DND-41 (cell line): ENCODE results near the gene RWDD1.

ENCODE experiments used
- ATAC-seq: fragments of 200-7000 bp; cut with Tn5 transposase; 3 replicates; pipeline ENCODE4 v1.9.1; 2021; ENCODE audit warnings: low read depth; ENCODE audit not compliant: insufficient read depth
- DNase-seq: peaks from one replicate; pipeline ENCODE4 v3.0.0-alpha.2; 2020
- H2AFZ ChIP-seq: 2 replicates; pipeline ENCODE4 v1.6.0; 2012; ENCODE audit warnings: low read depth, low read length
- H3K27ac ChIP-seq: 2 replicates; pipeline ENCODE4 v1.5.1; 2012; ENCODE audit warnings: low read length, inconsistent platforms
- H3K27me3 ChIP-seq: fragments of 200-600 bp; sonication (generic); 2 replicates; pipeline ENCODE4 v1.6.0; 2012; ENCODE audit warnings: low read length, mild to moderate bottlenecking, inconsistent platforms; ENCODE audit not compliant: insufficient read depth, poor library complexity
- H3K36me3 ChIP-seq: 2 replicates; pipeline ENCODE4 v1.5.1; 2012; ENCODE audit warnings: low read length, inconsistent platforms; ENCODE audit not compliant: insufficient read depth
- H3K4me1 ChIP-seq: 2 replicates; pipeline ENCODE4 v1.5.1; 2012; ENCODE audit warnings: mild to moderate bottlenecking, low read length; ENCODE audit not compliant: insufficient read depth
- H3K4me2 ChIP-seq: 2 replicates; pipeline ENCODE4 v1.6.0; 2012; ENCODE audit warnings: mild to moderate bottlenecking, moderate library complexity, low read length, inconsistent platforms; ENCODE audit not compliant: insufficient read depth
- H3K4me3 ChIP-seq, 2 experiments: fragments of 200-600 bp in 1 of 2; shearing (Covaris generic) in 1 of 2; 2 replicates each; pipeline ENCODE4 v1.5.1; 2012 to 2016; ENCODE audit warnings: inconsistent platforms in 2 of 2, low read length in 2 of 2, mild to moderate bottlenecking in 2 of 2, low read depth in 1 of 2, moderate library complexity in 1 of 2
- H3K79me2 ChIP-seq: 2 replicates; pipeline ENCODE4 v1.6.0; 2012; ENCODE audit warnings: low read length, inconsistent platforms; ENCODE audit not compliant: insufficient read depth
- H3K9ac ChIP-seq: 2 replicates; pipeline ENCODE4 v1.6.0; 2012; ENCODE audit warnings: low read depth, mild to moderate bottlenecking, inconsistent platforms, low read length, moderate library complexity
- H3K9me3 ChIP-seq: 2 replicates; pipeline ENCODE4 v1.5.1; 2012; ENCODE audit warnings: low read length, moderate library complexity, mild to moderate bottlenecking, inconsistent platforms; ENCODE audit not compliant: insufficient read depth, severe bottlenecking
- H4K20me1 ChIP-seq: 2 replicates; pipeline ENCODE4 v1.6.0; 2012; ENCODE audit warnings: low read length; ENCODE audit not compliant: insufficient read depth
- CTCF ChIP-seq: IDR thresholded peaks from 2 replicates; pipeline ENCODE4 v1.5.1; 2012; ENCODE audit warnings: borderline replicate concordance, low read length, moderate library complexity, mild to moderate bottlenecking; ENCODE audit not compliant: poor library complexity, severe bottlenecking; ENCODE audit errors: extremely low read depth
- EZH2 ChIP-seq: IDR thresholded peaks from 3 replicates; pipeline ENCODE4 v1.6.1; 2012; ENCODE audit warnings: borderline replicate concordance, low read depth, mild to moderate bottlenecking, moderate library complexity, low read length, inconsistent platforms; ENCODE audit not compliant: severe bottlenecking

The RWDD1 gene

GRCh38 chr6:116560130-116560529 is 11.2 kb upstream of the RWDD1 start:
- H3K4me2 ChIP-seq = no peak overlapping the region
- no peaks in the 10 kb centered on the region for H3K9me3 ChIP-seq
- no peak overlapping the region for H3K27ac ChIP-seq
- no peaks in the 10 kb centered on the region for H3K27me3 ChIP-seq
- H3K79me2 ChIP-seq = no peaks in the 10 kb centered on the region
- no peaks in the 10 kb centered on the region for H3K4me1 ChIP-seq
- TF ChIP-seq EZH2 (no peak), CTCF (no peak)
- ATAC-seq (no peak), DNase-seq (no peak)
- H3K9ac ChIP-seq = no peak overlapping the region
- no peaks in the 10 kb centered on the region for H3K36me3 ChIP-seq
- H4K20me1 ChIP-seq = no peaks in the 10 kb centered on the region
- no peak overlapping the region for H3K4me3 ChIP-seq
- no peak overlapping the region for H2AFZ ChIP-seq

GRCh38 chr6:116561377-116562018 is 9.8 kb upstream of the RWDD1 start:
- Histone ChIP-seq H2AFZ (peak overlapping the region; percentile 46), H4K20me1 (no peaks in the 10 kb centered on the region), H3K36me3 (no peaks in the 10 kb centered on the region), H3K4me2 (peak overlapping the region; percentile 26; the same call in 1 of the 2 replicates), H3K9me3 (no peaks in the 10 kb centered on the region), H3K4me3 (no peak overlapping the region), H3K27me3 (no peaks in the 10 kb centered on the region), H3K27ac (no peak overlapping the region), H3K79me2 (no peaks in the 10 kb centered on the region), H3K9ac (no peak overlapping the region), H3K4me1 (no peaks in the 10 kb centered on the region)
- DNase-seq (peak; percentile 75), ATAC-seq (peak; percentile 92)
- TF ChIP-seq CTCF (peak; percentile 95), EZH2 (no peak)

- no peak overlapping the region for H3K9ac ChIP-seq
- DNase-seq (no peak), ATAC-seq (no peak)
- H3K27ac ChIP-seq = no peak overlapping the region
- H3K27me3 ChIP-seq = no peaks in the 10 kb centered on the region
- H3K79me2 ChIP-seq = no peaks in the 10 kb centered on the region
- H3K4me3 ChIP-seq = no peak overlapping the region
- no peaks in the 10 kb centered on the region for H4K20me1 ChIP-seq
- H3K4me1 ChIP-seq = no peaks in the 10 kb centered on the region
- no peaks in the 10 kb centered on the region for H3K9me3 ChIP-seq
- H2AFZ ChIP-seq = no peak overlapping the region
- no peaks in the 10 kb centered on the region for H3K36me3 ChIP-seq
- H3K4me2 ChIP-seq = no peak overlapping the region
- TF ChIP-seq EZH2 = no peak
- no peak for TF ChIP-seq CTCF
These were observed 9.3 kb upstream of the RWDD1 start for GRCh38 chr6:116562019-116562403.
